GM10266 (cell line): ENCODE results near the gene SLC25A21.

Source experiments
- DNase-seq: peaks from one replicate; pipeline ENCODE4 v3.0.0; 2012; ENCODE audit errors: extremely low spot score
- CTCF ChIP-seq: IDR thresholded peaks from 2 replicates; pipeline ENCODE4 v1.5.1; 2012; ENCODE audit warnings: mild to moderate bottlenecking, low read depth; ENCODE audit not compliant: control insufficient read depth, insufficient read depth; ENCODE audit errors: missing control alignments

SLC25A21 gene

GRCh38 chr14:36857136-36857535 is 315.3 kb downstream of the SLC25A21 start:
- no peak for DNase-seq

GRCh38 chr14:36856095-36856878 is 316.1 kb downstream of the SLC25A21 start:
- DNase-seq: no peak
- no peak for TF ChIP-seq CTCF

More at GRCh38 chr14:36857136-36857535, 315.3 kb downstream of the SLC25A21 start:
- no peak for TF ChIP-seq CTCF

GRCh38 chr14:36855396-36855795 is 317.0 kb downstream of the SLC25A21 start:
- no peak for TF ChIP-seq CTCF
- no peak for DNase-seq

- DNase-seq: no peak
- no peak for TF ChIP-seq CTCF
Measured at GRCh38 chr14:36852981-36853691, 319.3 kb downstream of the SLC25A21 start.

GRCh38 chr14:36848213-36848612 is 324.2 kb downstream of the SLC25A21 start:
- no peak for TF ChIP-seq CTCF
- no peak for DNase-seq

GRCh38 chr14:36847366-36847765 is 325.0 kb downstream of the SLC25A21 start:
- DNase-seq: no peak
- no peak for TF ChIP-seq CTCF

- TF ChIP-seq CTCF: no peak
- DNase-seq: no peak
Measured at GRCh38 chr14:36845356-36846012, 326.9 kb downstream of the SLC25A21 start.
